ENCODE measurements around the gene GALT. TPM values are rescaled to one million over a fixed set of nuclear protein-coding genes. Genes with fewer than 3 reads are reported as not detected.
A peak's percentile ranks its signal among the peaks of the same experiment; 100 is the strongest.

Gene GALT
- total and polyA plus RNA-seq, 8 donors = 42.8 to 81.6 (median 67.5) TPM

DNA sequence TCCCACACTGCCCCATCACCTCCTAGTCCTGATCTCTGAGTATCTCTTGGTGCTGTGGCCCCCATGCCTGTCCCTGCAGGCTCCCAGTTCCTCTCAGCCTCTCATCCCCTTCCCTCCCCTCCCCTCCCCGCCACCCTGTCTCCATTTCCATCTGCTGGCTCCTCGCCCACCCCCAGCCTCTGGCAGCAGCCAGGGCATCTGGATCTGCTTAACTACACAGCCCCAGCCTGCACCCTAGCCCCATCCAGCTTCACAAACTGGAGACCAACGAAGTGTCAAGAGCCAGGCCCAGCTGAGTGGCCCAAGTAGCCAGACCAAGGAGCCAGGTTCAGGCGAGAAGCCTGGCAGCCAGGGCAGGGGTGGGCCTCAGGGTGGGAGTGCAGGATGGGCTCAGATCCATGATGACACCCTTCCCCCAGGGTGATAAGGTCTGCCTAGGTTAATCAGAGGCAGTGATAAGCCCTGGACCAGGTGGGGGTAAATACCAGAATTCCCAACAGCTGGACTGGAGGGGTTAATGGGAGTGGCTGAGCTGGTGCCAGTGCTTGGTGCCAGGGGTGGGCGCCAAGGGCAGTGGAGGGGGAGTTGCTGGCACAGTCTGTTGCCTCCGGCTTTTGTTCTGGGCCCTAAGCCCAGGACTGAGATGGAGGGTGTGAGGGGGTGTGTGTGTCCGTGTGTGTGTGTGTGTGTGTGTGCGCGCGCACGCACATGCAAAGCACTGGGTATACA is 8.0 kb downstream of the GALT start:
- Histone ChIP-seq H3K36me3 (peaks cover 0 to 8% of the 10 kb centered on the region in 2 donors), H3K27me3 (no peaks in the 10 kb centered on the region), H3K4me1 (peaks cover 21 to 36% of the 10 kb centered on the region in 2 donors), H3K9me3 (no peaks in the 10 kb centered on the region), H3K4me3 (no peak overlapping the region), H3K27ac (peak overlapping the region in 1 of 2 donors; percentile 33)
- intact Hi-C loops (cut with DNase I) = no loop called here
- DNase-seq (peak in 2 of 4 donors; percentile 83 to 86), ATAC-seq (no peak)
- TF ChIP-seq, protein P1, sequence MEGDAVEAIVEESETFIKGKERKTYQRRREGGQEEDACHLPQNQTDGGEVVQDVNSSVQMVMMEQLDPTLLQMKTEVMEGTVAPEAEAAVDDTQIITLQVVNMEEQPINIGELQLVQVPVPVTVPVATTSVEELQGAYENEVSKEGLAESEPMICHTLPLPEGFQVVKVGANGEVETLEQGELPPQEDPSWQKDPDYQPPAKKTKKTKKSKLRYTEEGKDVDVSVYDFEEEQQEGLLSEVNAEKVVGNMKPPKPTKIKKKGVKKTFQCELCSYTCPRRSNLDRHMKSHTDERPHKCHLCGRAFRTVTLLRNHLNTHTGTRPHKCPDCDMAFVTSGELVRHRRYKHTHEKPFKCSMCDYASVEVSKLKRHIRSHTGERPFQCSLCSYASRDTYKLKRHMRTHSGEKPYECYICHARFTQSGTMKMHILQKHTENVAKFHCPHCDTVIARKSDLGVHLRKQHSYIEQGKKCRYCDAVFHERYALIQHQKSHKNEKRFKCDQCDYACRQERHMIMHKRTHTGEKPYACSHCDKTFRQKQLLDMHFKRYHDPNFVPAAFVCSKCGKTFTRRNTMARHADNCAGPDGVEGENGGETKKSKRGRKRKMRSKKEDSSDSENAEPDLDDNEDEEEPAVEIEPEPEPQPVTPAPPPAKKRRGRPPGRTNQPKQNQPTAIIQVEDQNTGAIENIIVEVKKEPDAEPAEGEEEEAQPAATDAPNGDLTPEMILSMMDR (IDR thresholded peaks at IDR 0.05) = no peak

DNA sequence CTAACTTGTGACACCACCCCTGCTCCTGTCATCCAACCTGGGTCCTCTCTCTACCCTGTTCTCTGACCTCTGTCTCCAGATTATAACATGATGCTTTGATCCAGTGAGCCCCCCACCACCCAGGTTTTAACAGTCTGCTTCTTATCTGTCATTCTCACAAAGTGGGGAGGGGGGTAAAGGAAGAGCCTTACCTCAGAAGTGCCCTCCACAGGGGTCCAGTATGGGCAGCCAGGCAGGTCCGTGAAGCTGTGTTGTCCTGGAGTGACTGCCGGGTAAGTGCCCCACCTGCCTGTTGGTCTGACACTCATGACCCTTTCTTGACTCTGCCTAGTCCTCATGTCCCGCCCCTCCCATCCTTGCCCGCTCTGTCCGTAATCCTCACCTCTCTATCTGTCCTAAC is 8.9 kb downstream of the GALT start:
- Histone ChIP-seq H3K4me3 (no peak overlapping the region), H3K36me3 (no peaks in the 10 kb centered on the region), H3K9me3 (no peaks in the 10 kb centered on the region), H3K27ac (no peak overlapping the region), H3K4me1 (peaks cover 21 to 36% of the 10 kb centered on the region in 2 donors), H3K27me3 (no peaks in the 10 kb centered on the region)
- TF ChIP-seq, protein P1 (IDR thresholded peaks at IDR 0.05) = no peak
- intact Hi-C loops (cut with DNase I) = no loop called here
- DNase-seq (no peak), ATAC-seq (no peak)

DNA sequence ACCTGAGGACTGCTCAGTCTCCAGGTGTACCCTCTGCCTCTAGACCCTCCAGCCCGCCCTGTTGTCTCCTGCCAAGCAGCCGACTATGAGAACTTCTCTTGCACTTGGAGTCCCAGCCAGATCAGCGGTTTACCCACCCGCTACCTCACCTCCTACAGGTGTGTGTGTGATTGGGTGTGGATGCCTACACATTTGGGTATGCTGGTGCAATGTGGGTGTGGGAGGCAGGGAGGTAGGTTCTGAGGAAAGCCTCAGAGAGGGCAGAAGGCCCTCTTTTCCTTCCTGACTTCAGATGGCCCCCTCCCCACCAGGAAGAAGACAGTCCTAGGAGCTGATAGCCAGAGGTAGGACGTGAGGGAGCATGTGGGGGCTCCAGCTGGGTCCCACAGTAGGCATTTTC is 10.5 kb downstream of the GALT start:
- no peaks in the 10 kb centered on the region for H3K27me3 ChIP-seq
- no peaks in the 10 kb centered on the region for H3K36me3 ChIP-seq
- no peak for DNase-seq
- H3K4me3 ChIP-seq = no peak overlapping the region
- H3K9me3 ChIP-seq = no peaks in the 10 kb centered on the region
- ATAC-seq = no peak
- H3K27ac ChIP-seq = no peak overlapping the region
- peaks cover 21 to 26% of the 10 kb centered on the region in 2 donors for H3K4me1 ChIP-seq
- TF ChIP-seq, protein P1 (IDR thresholded peaks at IDR 0.05) = no peak
- intact Hi-C loops (cut with DNase I) = no loop called here

DNA sequence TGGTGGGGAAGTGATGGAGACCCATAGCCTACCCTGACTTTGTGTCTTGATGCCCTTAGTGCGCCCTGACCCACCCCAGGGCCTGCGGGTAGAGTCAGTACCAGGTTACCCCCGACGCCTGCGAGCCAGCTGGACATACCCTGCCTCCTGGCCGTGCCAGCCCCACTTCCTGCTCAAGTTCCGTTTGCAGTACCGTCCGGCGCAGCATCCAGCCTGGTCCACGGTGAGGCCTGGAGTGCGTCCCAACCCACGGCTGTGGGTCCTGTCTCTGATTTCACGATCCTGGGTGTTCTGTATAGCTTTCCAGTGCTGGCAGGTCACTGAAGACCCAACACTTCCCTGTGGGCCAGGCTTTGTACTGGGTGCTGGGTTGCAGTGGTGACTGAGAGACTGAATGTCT is 12.0 kb downstream of the GALT start:
- Histone ChIP-seq H3K27me3 (no peaks in the 10 kb centered on the region), H3K27ac (no peak overlapping the region), H3K4me3 (no peak overlapping the region), H3K9me3 (no peaks in the 10 kb centered on the region), H3K36me3 (no peaks in the 10 kb centered on the region), H3K4me1 (peaks cover 8 to 11% of the 10 kb centered on the region in 2 donors)
- TF ChIP-seq, protein P1 (IDR thresholded peaks at IDR 0.05) = no peak
- intact Hi-C loops (cut with DNase I) = no loop called here
- ATAC-seq (no peak), DNase-seq (no peak)

DNA sequence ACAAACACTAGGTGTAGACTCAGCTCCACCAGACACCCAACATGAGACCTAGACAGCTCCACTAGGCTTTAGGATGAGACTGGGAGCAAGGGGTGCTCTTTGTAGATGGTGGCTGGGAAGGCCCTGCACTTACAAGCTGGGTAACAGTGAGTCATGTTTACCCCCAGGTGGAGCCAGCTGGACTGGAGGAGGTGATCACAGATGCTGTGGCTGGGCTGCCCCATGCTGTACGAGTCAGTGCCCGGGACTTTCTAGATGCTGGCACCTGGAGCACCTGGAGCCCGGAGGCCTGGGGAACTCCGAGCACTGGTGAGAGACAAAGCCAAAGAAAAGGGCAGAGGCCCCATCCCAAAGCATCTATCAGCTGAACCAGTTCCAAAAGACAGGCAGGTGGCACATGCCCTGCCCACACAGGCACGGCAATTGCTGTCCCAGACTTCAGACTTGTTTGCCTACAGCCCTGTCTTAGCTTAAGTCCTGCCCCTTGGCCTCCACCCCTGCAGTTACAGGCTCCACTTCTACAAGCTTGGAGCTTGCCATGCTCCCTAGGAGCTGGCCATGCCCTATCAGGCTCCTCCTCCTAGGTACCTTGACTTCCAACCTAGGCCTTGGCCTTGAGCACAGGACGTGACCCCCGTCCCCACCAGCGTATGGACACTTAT is 13.2 kb downstream of the GALT start:
- ATAC-seq (no peak), DNase-seq (no peak)
- Histone ChIP-seq H3K9me3 (no peaks in the 10 kb centered on the region), H3K4me1 (peaks cover 4 to 9% of the 10 kb centered on the region in 2 donors), H3K27me3 (no peaks in the 10 kb centered on the region), H3K27ac (no peak overlapping the region), H3K36me3 (no peaks in the 10 kb centered on the region), H3K4me3 (no peak overlapping the region)
- TF ChIP-seq, protein P1 (IDR thresholded peaks at IDR 0.05) = no peak
- intact Hi-C loops (cut with DNase I) = no loop called here

Measured in left lung (tissue), 10 donors.